Fibroblast of lung (primary cell): ENCODE results near the gene FSD1. TPM values are rescaled to one million over a fixed set of nuclear protein-coding genes. Genes with fewer than 3 reads are reported as not detected.

ENCODE experiments used
- DNase-seq, 2 donors: peaks; one replicate each; pipeline versions ENCODE4 v3.0.0 to v3.0.0-alpha.2; 2010; ENCODE audit warnings: low read depth in 2 of 2
- H2AFZ ChIP-seq: 2 replicates; pipeline ENCODE4 v1.5.1; 2012; ENCODE audit warnings: low read length, control low read depth, inconsistent platforms
- H3K27ac ChIP-seq: 2 replicates; pipeline ENCODE4 v1.5.1; 2011; ENCODE audit warnings: low read length, control low read depth; ENCODE audit not compliant: insufficient read depth
- H3K27me3 ChIP-seq: 2 replicates; pipeline ENCODE4 v1.5.1; 2011; ENCODE audit warnings: mild to moderate bottlenecking, low read length; ENCODE audit not compliant: control insufficient read depth, insufficient read depth
- H3K36me3 ChIP-seq: 2 replicates; pipeline ENCODE4 v1.5.1; 2011; ENCODE audit warnings: low read length; ENCODE audit not compliant: control insufficient read depth, insufficient read depth
- H3K4me1 ChIP-seq: 2 replicates; pipeline ENCODE4 v1.5.1; 2011; ENCODE audit warnings: low read length; ENCODE audit not compliant: control insufficient read depth, insufficient read depth; ENCODE audit errors: extremely low read depth
- H3K4me2 ChIP-seq: 2 replicates; pipeline ENCODE4 v1.5.1; 2011; ENCODE audit warnings: low read length, control low read depth; ENCODE audit not compliant: insufficient read depth; ENCODE audit errors: extremely low read depth
- H3K4me3 ChIP-seq, 4 experiments: fragments of 200-600 bp in 1 of 4; sonication (generic) in 1 of 4; replicated peaks in 1 of 4; 2 replicates each; pipeline ENCODE4 v1.5.1; 2011 to 2016; ENCODE audit warnings: low read length in 4 of 4, low read depth in 3 of 4, mild to moderate bottlenecking in 3 of 4, control low read depth in 2 of 4, inconsistent platforms in 1 of 4, mixed read lengths in 1 of 4; ENCODE audit not compliant: insufficient read depth in 1 of 4; ENCODE audit errors: control extremely low read depth in 1 of 4
- H3K79me2 ChIP-seq: 2 replicates; pipeline ENCODE4 v1.5.1; 2012; ENCODE audit warnings: mild to moderate bottlenecking, low read length, inconsistent platforms; ENCODE audit not compliant: control insufficient read depth, insufficient read depth
- H3K9ac ChIP-seq: 2 replicates; pipeline ENCODE4 v1.5.1; 2011; ENCODE audit warnings: mild to moderate bottlenecking, low read length, control low read depth; ENCODE audit not compliant: insufficient read depth
- H3K9me3 ChIP-seq: 2 replicates; pipeline ENCODE4 v1.5.1; 2012; ENCODE audit warnings: low read depth, low read length; ENCODE audit not compliant: control insufficient read depth, insufficient read depth
- H4K20me1 ChIP-seq: 2 replicates; pipeline ENCODE4 v1.5.1; 2011; ENCODE audit warnings: low read length; ENCODE audit not compliant: control insufficient read depth, insufficient read depth; ENCODE audit errors: extremely low read depth
- CTCF ChIP-seq, 2 donors: IDR thresholded peaks in 1 of 2; conservative IDR thresholded peaks in 1 of 2; 1 replicate in 1 of 2; 2 replicates in 1 of 2; pipeline ENCODE4 v1.5.1; 2011 to 2012; ENCODE audit warnings: low read length in 2 of 2, control low read depth in 1 of 2, inconsistent platforms in 1 of 2, low read depth in 1 of 2, mild to moderate bottlenecking in 1 of 2
- EZH2 ChIP-seq: IDR thresholded peaks from 2 replicates; pipeline ENCODE4 v1.5.1; 2012; ENCODE audit warnings: low read length, control low read depth, mild to moderate bottlenecking; ENCODE audit errors: missing control alignments
- polyA plus RNA-seq, 2 donors: library from polyadenylated mRNA; depleted of rRNA in 1 of 2; stranded (reverse) in 1 of 2; unstranded in 1 of 2; fragments of >200 nt; gene quantifications; 2 replicates each; pipeline ENCODE4 v1.2.1, GENCODE V29; 2011 to 2012; ENCODE audit warnings: missing spikeins in 1 of 2
- total RNA-seq: library from RNA; depleted of rRNA; stranded (reverse); fragments of >200 nt; gene quantifications from 2 replicates; pipeline ENCODE4 v1.2.1, GENCODE V29; 2014

FSD1 gene
- total and polyA plus RNA-seq, 2 donors (not counting 1 experiment from before 2014, with no cell fraction given), result 4.6 to 10.1 TPM

- no peaks in the 10 kb centered on the region for H3K27me3 ChIP-seq
- H3K9ac ChIP-seq, result no peak overlapping the region
- H2AFZ ChIP-seq, result no peak overlapping the region
- H3K36me3 ChIP-seq, result no peaks in the 10 kb centered on the region
- TF ChIP-seq EZH2, result no peak
- no peak for TF ChIP-seq CTCF (conservative IDR thresholded peaks at IDR 0.05 in 1 of 2, IDR thresholded peaks at IDR 0.05 in 1 of 2; ENCODE audit: low read depth in 1 of 2, low read length in 2 of 2)
- no peaks in the 10 kb centered on the region for H4K20me1 ChIP-seq
- H3K79me2 ChIP-seq, result no peaks in the 10 kb centered on the region
- H3K27ac ChIP-seq, result no peak overlapping the region
- no peak for DNase-seq
- H3K4me1 ChIP-seq, result no peaks in the 10 kb centered on the region
- no peak overlapping the region for H3K4me2 ChIP-seq
- H3K9me3 ChIP-seq, result no peaks in the 10 kb centered on the region
- no peak overlapping the region for H3K4me3 ChIP-seq
Observed at GRCh38 chr19:4320419-4320818, 16.0 kb downstream of the FSD1 start.

GRCh38 chr19:4322942-4323665 is 18.7 kb downstream of the FSD1 start:
- no peaks in the 10 kb centered on the region for H3K4me1 ChIP-seq
- H4K20me1 ChIP-seq, result no peaks in the 10 kb centered on the region
- H3K27me3 ChIP-seq, result peaks cover 3% of the 10 kb centered on the region
- DNase-seq, result no peak
- H2AFZ ChIP-seq, result no peak overlapping the region
- H3K9ac ChIP-seq, result no peak overlapping the region
- no peak overlapping the region for H3K27ac ChIP-seq
- H3K9me3 ChIP-seq, result no peaks in the 10 kb centered on the region
- no peaks in the 10 kb centered on the region for H3K36me3 ChIP-seq
- H3K4me2 ChIP-seq, result no peak overlapping the region
- no peak for TF ChIP-seq EZH2
- no peaks in the 10 kb centered on the region for H3K79me2 ChIP-seq
- no peak overlapping the region for H3K4me3 ChIP-seq

GRCh38 chr19:4323692-4324091 is 19.3 kb downstream of the FSD1 start:
- Histone ChIP-seq H3K27me3 (peaks cover 3% of the 10 kb centered on the region), H2AFZ (no peak overlapping the region), H4K20me1 (no peaks in the 10 kb centered on the region), H3K27ac (no peak overlapping the region), H3K36me3 (no peaks in the 10 kb centered on the region), H3K9me3 (no peaks in the 10 kb centered on the region), H3K79me2 (no peaks in the 10 kb centered on the region), H3K4me2 (no peak overlapping the region), H3K4me3 (no peak overlapping the region), H3K9ac (no peak overlapping the region), H3K4me1 (no peaks in the 10 kb centered on the region)
- TF ChIP-seq CTCF (conservative IDR thresholded peaks at IDR 0.05 in 1 of 2, IDR thresholded peaks at IDR 0.05 in 1 of 2; ENCODE audit: low read depth in 1 of 2, low read length in 2 of 2) (no peak), EZH2 (no peak)
- no peak for DNase-seq
